ENCODE data around the gene DRAXIN. TPM values are rescaled to one million over a fixed set of nuclear protein-coding genes. Genes with fewer than 3 reads are reported as not detected.

DRAXIN gene
- total RNA-seq, 1 experiment from 2014 or later, result 5.5 TPM

DNA sequence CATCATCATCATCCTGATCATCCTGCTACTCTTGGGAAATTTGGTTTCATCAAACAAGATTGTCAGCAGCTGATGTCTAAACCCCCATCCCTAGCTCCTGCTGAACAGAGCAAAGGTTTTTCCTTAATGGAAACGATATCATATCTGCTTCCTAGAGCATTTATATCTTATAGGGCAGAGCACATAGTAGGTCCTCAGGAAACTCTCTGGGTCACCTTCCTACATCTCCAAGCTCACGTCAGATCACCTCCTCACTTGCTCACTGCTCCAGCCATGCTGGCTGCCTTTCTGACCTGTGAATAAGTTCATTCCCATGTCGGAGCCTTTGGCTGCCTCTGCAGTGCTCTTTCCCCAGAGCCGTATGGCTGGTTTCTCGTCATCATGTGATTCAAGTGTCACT lies 47.7 kb upstream of the DRAXIN start:
- Histone ChIP-seq H3K4me1 (ENCODE audit: insufficient read depth, low read length, poor library complexity, severe bottlenecking) (no peaks in the 10 kb centered on the region), H3K27ac (ENCODE audit: low read depth, low read length, poor library complexity, severe bottlenecking) (no peak overlapping the region), H3K4me3 (ENCODE audit: low read depth, low read length, poor library complexity, severe bottlenecking) (no peak overlapping the region), H3K36me3 (ENCODE audit: insufficient read depth, low read length, poor library complexity, severe bottlenecking) (no peaks in the 10 kb centered on the region), H3K9me3 (ENCODE audit: low read depth, low read length, poor library complexity, severe bottlenecking) (no peaks in the 10 kb centered on the region), H3K27me3 (replicated peaks; ENCODE audit: insufficient read depth, low read depth, low read length, poor library complexity) (peaks cover 19% of the 10 kb centered on the region)
- BruUV-seq (replicated peaks), result no TSS peak
- ChIA-PET CTCF (interaction anchor here (0.7 to 1.8 kb wide), 3 partner anchors 192 to 606 kb away, joined by 5 to 14 read pairs (median 11); no protein-coding TSS in a partner anchor), POLR2A (ENCODE audit: low non-redundant PET) (no interaction called here)
- TF ChIP-seq EZH2 (IDR thresholded peaks at IDR 0.05; ENCODE audit: borderline replicate concordance, low read depth, low read length, poor library complexity, severe bottlenecking), result no peak
- TF ChIP-seq, protein P1, sequence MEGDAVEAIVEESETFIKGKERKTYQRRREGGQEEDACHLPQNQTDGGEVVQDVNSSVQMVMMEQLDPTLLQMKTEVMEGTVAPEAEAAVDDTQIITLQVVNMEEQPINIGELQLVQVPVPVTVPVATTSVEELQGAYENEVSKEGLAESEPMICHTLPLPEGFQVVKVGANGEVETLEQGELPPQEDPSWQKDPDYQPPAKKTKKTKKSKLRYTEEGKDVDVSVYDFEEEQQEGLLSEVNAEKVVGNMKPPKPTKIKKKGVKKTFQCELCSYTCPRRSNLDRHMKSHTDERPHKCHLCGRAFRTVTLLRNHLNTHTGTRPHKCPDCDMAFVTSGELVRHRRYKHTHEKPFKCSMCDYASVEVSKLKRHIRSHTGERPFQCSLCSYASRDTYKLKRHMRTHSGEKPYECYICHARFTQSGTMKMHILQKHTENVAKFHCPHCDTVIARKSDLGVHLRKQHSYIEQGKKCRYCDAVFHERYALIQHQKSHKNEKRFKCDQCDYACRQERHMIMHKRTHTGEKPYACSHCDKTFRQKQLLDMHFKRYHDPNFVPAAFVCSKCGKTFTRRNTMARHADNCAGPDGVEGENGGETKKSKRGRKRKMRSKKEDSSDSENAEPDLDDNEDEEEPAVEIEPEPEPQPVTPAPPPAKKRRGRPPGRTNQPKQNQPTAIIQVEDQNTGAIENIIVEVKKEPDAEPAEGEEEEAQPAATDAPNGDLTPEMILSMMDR (conservative IDR thresholded peaks at IDR 0.05; ENCODE audit: low read depth, low read length), result no peak
- intact Hi-C loops (cut with micrococcal nuclease; ENCODE audit: unreplicated experiment), result loop anchor here (2.0 to 5.0 kb wide), 2 partner anchors 165 to 326 kb away; partner anchors contain the start of gene DISP3
- DNase-seq (ENCODE audit: low spot score), result no peak

DNA sequence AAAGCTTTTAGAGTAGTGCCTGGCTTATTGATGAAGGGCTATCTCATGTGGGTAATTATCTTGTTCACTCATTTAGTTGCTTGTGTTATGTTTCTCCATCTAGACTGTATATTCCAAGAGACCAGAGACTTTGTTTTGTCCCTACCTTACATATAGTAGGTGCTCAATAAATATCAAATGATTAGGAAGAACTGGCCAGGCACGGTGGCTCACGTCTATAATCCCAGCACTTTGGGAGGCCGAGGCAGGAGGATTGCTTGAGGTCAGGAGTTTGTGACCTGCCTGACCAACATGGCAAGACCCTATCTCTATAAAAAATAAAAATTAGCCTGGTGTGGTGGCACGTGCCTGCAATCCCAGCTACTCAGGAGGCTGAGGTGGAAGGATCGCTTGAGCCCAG lies 46.2 kb upstream of the DRAXIN start:
- peaks cover 10% of the 10 kb centered on the region for H3K4me1 ChIP-seq (ENCODE audit: insufficient read depth, low read length, poor library complexity, severe bottlenecking)
- H3K9me3 ChIP-seq (ENCODE audit: low read depth, low read length, poor library complexity, severe bottlenecking), result no peaks in the 10 kb centered on the region
- DNase-seq (ENCODE audit: low spot score), result no peak
- H3K4me3 ChIP-seq (ENCODE audit: low read depth, low read length, poor library complexity, severe bottlenecking), result no peak overlapping the region
- BruUV-seq (replicated peaks), result no TSS peak
- H3K27ac ChIP-seq (ENCODE audit: low read depth, low read length, poor library complexity, severe bottlenecking), result no peak overlapping the region
- POLR2A ChIA-PET (ENCODE audit: low non-redundant PET), result no interaction called here
- peaks cover 5% of the 10 kb centered on the region for H3K27me3 ChIP-seq (replicated peaks; ENCODE audit: insufficient read depth, low read depth, low read length, poor library complexity)
- intact Hi-C loops (cut with micrococcal nuclease; ENCODE audit: unreplicated experiment), result no loop called here
- CTCF ChIA-PET, result interaction anchor here (0.6 to 1.7 kb wide), 4 partner anchors 9 to 607 kb away, joined by 4 to 21 read pairs (median 5); partner anchors contain the start of genes FBXO44 and FBXO6
- no peak for TF ChIP-seq EZH2 (IDR thresholded peaks at IDR 0.05; ENCODE audit: borderline replicate concordance, low read depth, low read length, poor library complexity, severe bottlenecking)
- TF ChIP-seq, protein P1 (conservative IDR thresholded peaks at IDR 0.05; ENCODE audit: low read depth, low read length), result no peak
- no peaks in the 10 kb centered on the region for H3K36me3 ChIP-seq (ENCODE audit: insufficient read depth, low read length, poor library complexity, severe bottlenecking)

DNA sequence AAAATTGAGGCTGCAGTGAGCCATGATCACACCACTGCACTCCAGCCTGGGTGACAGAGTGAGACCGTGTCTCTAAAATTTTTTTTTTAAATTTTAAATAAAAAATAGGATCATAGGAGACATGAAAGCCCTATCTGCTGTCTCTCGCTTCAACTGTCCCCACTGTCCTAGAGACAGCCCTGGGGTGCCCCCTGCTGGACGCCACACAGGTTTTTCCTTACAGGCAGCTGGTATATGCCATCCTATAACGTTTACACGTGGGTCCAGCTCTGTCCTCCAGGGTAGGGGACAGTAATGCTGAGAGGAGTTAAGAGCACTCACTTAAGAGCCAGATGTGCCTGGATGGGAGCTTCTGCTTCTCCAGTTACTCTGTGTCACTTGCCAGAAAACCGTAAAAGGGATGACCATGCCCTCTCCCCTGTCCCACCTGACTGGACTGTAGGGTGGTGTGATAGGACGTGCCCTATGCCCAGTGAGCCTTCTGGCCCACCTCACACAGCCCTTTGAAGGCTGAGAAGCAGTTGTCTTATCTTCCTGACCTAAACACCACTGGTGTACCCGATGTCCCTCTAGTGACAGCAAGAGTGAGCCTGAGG lies 45.7 kb upstream of the DRAXIN start:
- peak; percentile 90 for DNase-seq (ENCODE audit: low spot score)
- H3K9me3 ChIP-seq (ENCODE audit: low read depth, low read length, poor library complexity, severe bottlenecking), result no peaks in the 10 kb centered on the region
- ChIA-PET CTCF (interaction anchor here (0.5 to 1.7 kb wide), 7 partner anchors 9 to 608 kb away, joined by 3 to 21 read pairs (median 4); partner anchors contain the start of genes FBXO44 and FBXO6), POLR2A (ENCODE audit: low non-redundant PET) (interaction anchor here (0.6 kb wide), 1 partner anchor 383 kb away, joined by 3 read pairs; no protein-coding TSS in a partner anchor)
- TF ChIP-seq, protein P1 (conservative IDR thresholded peaks at IDR 0.05; ENCODE audit: low read depth, low read length), result peak; percentile 85
- no peak for TF ChIP-seq EZH2 (IDR thresholded peaks at IDR 0.05; ENCODE audit: borderline replicate concordance, low read depth, low read length, poor library complexity, severe bottlenecking)
- H3K4me1 ChIP-seq (ENCODE audit: insufficient read depth, low read length, poor library complexity, severe bottlenecking), result peaks cover 15% of the 10 kb centered on the region
- no peak overlapping the region for H3K27ac ChIP-seq (ENCODE audit: low read depth, low read length, poor library complexity, severe bottlenecking)
- no TSS peak for BruUV-seq (replicated peaks)
- H3K27me3 ChIP-seq (replicated peaks; ENCODE audit: insufficient read depth, low read depth, low read length, poor library complexity), result peaks cover 2% of the 10 kb centered on the region
- H3K4me3 ChIP-seq (ENCODE audit: low read depth, low read length, poor library complexity, severe bottlenecking), result no peak overlapping the region
- H3K36me3 ChIP-seq (ENCODE audit: insufficient read depth, low read length, poor library complexity, severe bottlenecking), result no peaks in the 10 kb centered on the region
- intact Hi-C loops (cut with micrococcal nuclease; ENCODE audit: unreplicated experiment), result no loop called here
